Neural cell (in vitro differentiated cells): ENCODE measurements around the gene ALDH2. TPM values are rescaled to one million over a fixed set of nuclear protein-coding genes. Genes with fewer than 3 reads are reported as not detected.
"Not testable (repeated sequence)": the region's sequence is repeated elsewhere in the genome, so short reads cannot be mapped to it uniquely, and the experiment has no call there.

Experiments
- H2AFZ ChIP-seq: fragments of 200-600, 300-800 bp; sonication (generic), shearing (Covaris generic); 2 replicates; pipeline ENCODE4 v1.6.0; 2014; ENCODE audit warnings: low read depth, mild to moderate bottlenecking, antibody characterized with exemption, low read length, moderate library complexity
- H3F3A ChIP-seq: fragments of 200-600 bp; shearing (Covaris generic); 2 replicates; pipeline ENCODE4 v1.6.1; 2016; ENCODE audit warnings: mild to moderate bottlenecking, moderate library complexity, mixed read lengths, antibody characterized with exemption, low read length; ENCODE audit not compliant: insufficient read depth, poor library complexity, severe bottlenecking
- H3K27ac ChIP-seq: fragments of 200-600, 300-800 bp; sonication (generic), shearing (Covaris generic); 2 replicates; pipeline ENCODE4 v1.5.1; 2014; ENCODE audit warnings: mild to moderate bottlenecking, low read length, moderate library complexity
- H3K27me3 ChIP-seq: fragments of 300-800, 200-600 bp; sonication (generic), shearing (Covaris generic); 2 replicates; pipeline ENCODE4 v1.6.0; 2014; ENCODE audit warnings: mild to moderate bottlenecking, low read depth, low read length, moderate library complexity; ENCODE audit not compliant: insufficient read depth
- H3K36me3 ChIP-seq: fragments of 300-800, 200-600 bp; sonication (generic), shearing (Covaris generic); 2 replicates; pipeline ENCODE4 v1.5.1; 2014; ENCODE audit warnings: mild to moderate bottlenecking, antibody characterized with exemption, low read length, moderate library complexity; ENCODE audit not compliant: insufficient read depth
- H3K4me2 ChIP-seq: fragments of 300-800, 200-600 bp; sonication (generic), shearing (Covaris generic); 2 replicates; pipeline ENCODE4 v1.6.0; 2014; ENCODE audit warnings: mild to moderate bottlenecking, low read length
- H3K4me3 ChIP-seq: fragments of 300-800, 200-600 bp; sonication (generic), shearing (Covaris generic); 2 replicates; pipeline ENCODE4 v1.5.1; 2014; ENCODE audit warnings: mild to moderate bottlenecking, low read length, moderate library complexity
- H3K79me2 ChIP-seq: fragments of 200-600 bp; shearing (Covaris generic); replicated peaks from 2 replicates; pipeline ENCODE4 v1.6.0; 2014; ENCODE audit warnings: mild to moderate bottlenecking, low read length, moderate library complexity; ENCODE audit not compliant: insufficient read depth
- H3K9ac ChIP-seq: fragments of 300-800, 200-600 bp; sonication (generic), shearing (Covaris generic); 2 replicates; pipeline ENCODE4 v1.6.1; 2016; ENCODE audit warnings: mild to moderate bottlenecking, low read length, mixed read lengths
- H3K9me2 ChIP-seq: fragments of 200-600 bp; shearing (Covaris generic); 2 replicates; pipeline ENCODE4 v1.6.1; 2016; ENCODE audit warnings: mild to moderate bottlenecking, low read length, mixed read lengths; ENCODE audit not compliant: insufficient read depth
- H3K9me3 ChIP-seq: fragments of 200-600, 300-800 bp; sonication (generic), shearing (Covaris generic); 2 replicates; pipeline ENCODE4 v1.6.1; 2016; ENCODE audit warnings: mild to moderate bottlenecking, mixed run types, low read length, moderate library complexity, mixed read lengths
- H4K20me1 ChIP-seq: fragments of 200-600 bp; shearing (Covaris generic); 2 replicates; pipeline ENCODE4 v1.6.1; 2016; ENCODE audit warnings: mild to moderate bottlenecking, mixed run types; ENCODE audit not compliant: insufficient read depth
- CTCF ChIP-seq: fragments of 450-650 bp; IDR thresholded peaks from 2 replicates; pipeline ENCODE4 v1.5.1; 2014; ENCODE audit warnings: antibody characterized with exemption, mild to moderate bottlenecking, moderate library complexity; ENCODE audit not compliant: poor library complexity, severe bottlenecking
- EP300 ChIP-seq: fragments of 450-650 bp; conservative IDR thresholded peaks from 2 replicates; pipeline ENCODE4 v1.6.1; 2014; ENCODE audit warnings: antibody characterized with exemption, mild to moderate bottlenecking, moderate library complexity; ENCODE audit not compliant: poor library complexity, severe bottlenecking
- EZH2 ChIP-seq: fragments of 200-600, 300-800 bp; shearing (Covaris generic), sonication (generic); IDR thresholded peaks from 2 replicates; pipeline ENCODE4 v1.6.1; 2014; ENCODE audit warnings: antibody characterized with exemption, low read length, borderline replicate concordance, mild to moderate bottlenecking; ENCODE audit not compliant: insufficient read depth, poor library complexity, severe bottlenecking
- MXI1 ChIP-seq: fragments of 450-650 bp; conservative IDR thresholded peaks from 2 replicates; pipeline ENCODE4 v1.6.1; 2014; ENCODE audit warnings: antibody characterized with exemption, mild to moderate bottlenecking; ENCODE audit not compliant: poor library complexity, severe bottlenecking
- POLR2AphosphoS5 ChIP-seq: IDR thresholded peaks from 2 replicates; pipeline ENCODE4 v1.6.1; 2012
- RAD21 ChIP-seq: fragments of 450-650 bp; conservative IDR thresholded peaks from 2 replicates; pipeline ENCODE4 v1.6.1; 2014; ENCODE audit warnings: antibody characterized with exemption, mild to moderate bottlenecking, moderate library complexity
- REST ChIP-seq: IDR thresholded peaks from 2 replicates; pipeline ENCODE4 v1.6.1; 2012; ENCODE audit warnings: borderline replicate concordance
- SMC3 ChIP-seq: fragments of 450-650 bp; conservative IDR thresholded peaks from 2 replicates; pipeline ENCODE4 v1.6.1; 2014; ENCODE audit warnings: antibody characterized with exemption, mild to moderate bottlenecking, moderate library complexity; ENCODE audit not compliant: poor library complexity
- TAF1 ChIP-seq: IDR thresholded peaks from 2 replicates; pipeline ENCODE4 v1.6.1; 2012; ENCODE audit warnings: low read depth
- polyA plus RNA-seq: library from polyadenylated mRNA; depleted of rRNA; stranded (reverse); fragments of >200 nt; gene quantifications from 2 replicates; pipeline ENCODE4 v1.2.3, GENCODE V29; 2014

Gene ALDH2
- polyA plus RNA-seq, 1 donor from 2014 or later: 64.3 TPM

- Histone ChIP-seq H4K20me1 (no peaks in the 10 kb centered on the region), H3K9me3 (no peaks in the 10 kb centered on the region), H3K27me3 (no peaks in the 10 kb centered on the region), H3K9ac (no peak overlapping the region), H2AFZ (no peak overlapping the region), H3K9me2 (no peaks in the 10 kb centered on the region), H3K4me2 (no peak overlapping the region), H3K4me3 (no peak overlapping the region), H3F3A (no peaks in the 10 kb centered on the region), H3K27ac (no peak overlapping the region), H3K36me3 (no peaks in the 10 kb centered on the region), H3K79me2 (no peaks in the 10 kb centered on the region)
- TF ChIP-seq TAF1: no peak
- no peak for TF ChIP-seq EP300
- no peak for TF ChIP-seq EZH2
- no peak for TF ChIP-seq SMC3
- TF ChIP-seq RAD21: no peak
- TF ChIP-seq REST: no peak
- TF ChIP-seq MXI1: no peak
- TF ChIP-seq CTCF: no peak
- TF ChIP-seq POLR2AphosphoS5: no peak
Observed at GRCh38 chr12:111822886-111823285, 56.2 kb downstream of the ALDH2 start.

- TF ChIP-seq SMC3 (no peak), TAF1 (no peak), EZH2 (no peak), RAD21 (no peak)
- no peak overlapping the region for H3K4me3 ChIP-seq
Observed at GRCh38 chr12:111823891-111824290, 57.2 kb downstream of the ALDH2 start.

GRCh38 chr12:111824312-111824711 lies 57.6 kb downstream of the ALDH2 start:
- H3K27me3 ChIP-seq, H2AFZ ChIP-seq, H3K79me2 ChIP-seq: not testable (repeated sequence)

More at GRCh38 chr12:111823891-111824290, 57.2 kb downstream of the ALDH2 start:
- H4K20me1 ChIP-seq: no peaks in the 10 kb centered on the region
- H3K36me3 ChIP-seq: no peaks in the 10 kb centered on the region
- no peaks in the 10 kb centered on the region for H3K9me3 ChIP-seq
- H3F3A ChIP-seq: no peaks in the 10 kb centered on the region
- no peaks in the 10 kb centered on the region for H3K9me2 ChIP-seq
- no peaks in the 10 kb centered on the region for H3K79me2 ChIP-seq
- no peaks in the 10 kb centered on the region for H3K27me3 ChIP-seq
- H2AFZ ChIP-seq: no peak overlapping the region
- no peak overlapping the region for H3K4me2 ChIP-seq
- no peak overlapping the region for H3K9ac ChIP-seq
- H3K27ac ChIP-seq: no peak overlapping the region

More at GRCh38 chr12:111824312-111824711, 57.6 kb downstream of the ALDH2 start:
- H3K9me2 ChIP-seq, H3K9me3 ChIP-seq, H3K4me2 ChIP-seq, H3K9ac ChIP-seq, H4K20me1 ChIP-seq, H3K4me3 ChIP-seq, H3K27ac ChIP-seq, H3K36me3 ChIP-seq, H3F3A ChIP-seq: not testable (repeated sequence)
